Activated CD4-positive, alpha-beta T cell treated with anti-CD3 and anti-CD28 coated beads for 36 hours (primary cell): Measurements from ENCODE around the gene IFT88. TPM values are rescaled to one million over a fixed set of nuclear protein-coding genes. Genes with fewer than 3 reads are reported as not detected.

Source experiments
- ATAC-seq: fragments of 200-7000 bp; cut with Tn5 transposase; one replicate; pipeline ENCODE4 v1.10.0; 2021; ENCODE audit warnings: mild to moderate bottlenecking, moderate library complexity
- CTCF ChIA-PET: fragments of 350-600 bp; sonication (Branson Sonifier 250); formaldehyde crosslinking; loops from one replicate; lab custom pipeline; 2021; ENCODE audit warnings: antibody characterized with exemption; lab: Charles Lee
- POLR2A ChIA-PET: fragments of 350-600 bp; sonication (Branson Sonifier 250); formaldehyde crosslinking; loops from one replicate; lab custom pipeline; 2021; ENCODE audit warnings: antibody characterized with exemption, inconsistent platforms; lab: Charles Lee
- DNase-seq: peaks from one replicate; pipeline ENCODE4 v3.0.0-alpha.2; 2020
- H3K27ac Mint-ChIP-seq: one replicate; pipeline ENCODE4 v1.8.0; 2021; ENCODE audit warnings: mixed read lengths
- H3K27me3 Mint-ChIP-seq: one replicate; pipeline ENCODE4 v1.8.0; 2021; ENCODE audit warnings: mixed read lengths
- H3K36me3 Mint-ChIP-seq: one replicate; pipeline ENCODE4 v1.8.0; 2021; ENCODE audit warnings: low read depth, mixed read lengths
- H3K4me1 Mint-ChIP-seq: one replicate; pipeline ENCODE4 v1.8.0; 2021; ENCODE audit warnings: mixed read lengths
- H3K4me3 Mint-ChIP-seq: one replicate; pipeline ENCODE4 v1.8.0; 2021; ENCODE audit warnings: mild to moderate bottlenecking, moderate library complexity, mixed read lengths
- H3K9me3 Mint-ChIP-seq: one replicate; pipeline ENCODE4 v1.8.0; 2021; ENCODE audit warnings: low read depth, mixed read lengths
- intact Hi-C, 2 experiments: fragments of 100-400 bp; cut with DNase I in 1 of 2; cut with micrococcal nuclease in 1 of 2; formaldehyde crosslinking; loops; one replicate each; pipeline versions ENCODE4 v1.14.2 to v1.15.1; 2022 to 2024; cut with DNase I, micrococcal nuclease
- total RNA-seq, 2 experiments: library from RNA; stranded (reverse); gene quantifications; one replicate each; pipeline ENCODE4 v1.2.3, GENCODE V29; 2021

The IFT88 gene
- total RNA-seq, 2 experiments from 2014 or later, result 4.7 to 4.8 TPM

- no peak overlapping the region for H3K27ac Mint-ChIP-seq
- POLR2A ChIA-PET, result no interaction called here
- H3K4me1 Mint-ChIP-seq, result no peaks in the 10 kb centered on the region
- DNase-seq, result no peak
- no peak overlapping the region for H3K4me3 Mint-ChIP-seq
- H3K36me3 Mint-ChIP-seq, result no peaks in the 10 kb centered on the region
- intact Hi-C loops, result no loop called here
- no peak for ATAC-seq
- H3K9me3 Mint-ChIP-seq, result peaks cover 5% of the 10 kb centered on the region
- no peaks in the 10 kb centered on the region for H3K27me3 Mint-ChIP-seq
- CTCF ChIA-PET, result no interaction called here
Observed at GRCh38 chr13:20534038-20534608, 32.8 kb upstream of the IFT88 start.

- POLR2A ChIA-PET, result no interaction called here
- Mint-ChIP-seq H3K9me3 (peaks cover 3% of the 10 kb centered on the region), H3K27me3 (no peaks in the 10 kb centered on the region), H3K4me1 (no peaks in the 10 kb centered on the region), H3K27ac (no peak overlapping the region), H3K36me3 (no peaks in the 10 kb centered on the region), H3K4me3 (no peak overlapping the region)
- intact Hi-C loops, result no loop called here
- DNase-seq (no peak), ATAC-seq (no peak)
- CTCF ChIA-PET, result no interaction called here
Observed at GRCh38 chr13:20536992-20537391, 30.0 kb upstream of the IFT88 start.

GRCh38 chr13:20544201-20544923 lies 22.6 kb upstream of the IFT88 start:
- Mint-ChIP-seq H3K4me1 (peaks cover 8% of the 10 kb centered on the region), H3K36me3 (no peaks in the 10 kb centered on the region), H3K9me3 (no peaks in the 10 kb centered on the region), H3K27me3 (no peaks in the 10 kb centered on the region), H3K27ac (no peak overlapping the region), H3K4me3 (no peak overlapping the region)
- no peak for ATAC-seq
- ChIA-PET POLR2A (no interaction called here), CTCF (interaction anchor here (0.8 kb wide), 1 partner anchor 51 kb away, joined by 3 read pairs; no protein-coding TSS in a partner anchor)
- DNase-seq, result no peak
- intact Hi-C loops, result no loop called here

GRCh38 chr13:20546556-20546955 lies 20.4 kb upstream of the IFT88 start:
- ATAC-seq (no peak), DNase-seq (no peak)
- CTCF ChIA-PET, result interaction anchor here (0.6 to 1.0 kb wide), 2 partner anchors 55 to 305 kb away, joined by 3 to 4 read pairs; no protein-coding TSS in a partner anchor
- no peaks in the 10 kb centered on the region for H3K9me3 Mint-ChIP-seq
- intact Hi-C loops, result no loop called here
- POLR2A ChIA-PET, result no interaction called here
- no peaks in the 10 kb centered on the region for H3K36me3 Mint-ChIP-seq
- no peaks in the 10 kb centered on the region for H3K27me3 Mint-ChIP-seq
- no peak overlapping the region for H3K4me3 Mint-ChIP-seq
- H3K4me1 Mint-ChIP-seq, result peaks cover 8% of the 10 kb centered on the region
- no peak overlapping the region for H3K27ac Mint-ChIP-seq

GRCh38 chr13:20547479-20547908 lies 19.5 kb upstream of the IFT88 start:
- DNase-seq (no peak), ATAC-seq (no peak)
- CTCF ChIA-PET, result no interaction called here
- no peaks in the 10 kb centered on the region for H3K36me3 Mint-ChIP-seq
- H3K4me3 Mint-ChIP-seq, result no peak overlapping the region
- peaks cover 8% of the 10 kb centered on the region for H3K4me1 Mint-ChIP-seq
- H3K27me3 Mint-ChIP-seq, result no peaks in the 10 kb centered on the region
- no peak overlapping the region for H3K27ac Mint-ChIP-seq
- POLR2A ChIA-PET, result no interaction called here
- H3K9me3 Mint-ChIP-seq, result no peaks in the 10 kb centered on the region
- intact Hi-C loops, result no loop called here

GRCh38 chr13:20550799-20551198 lies 16.2 kb upstream of the IFT88 start:
- Mint-ChIP-seq H3K36me3 (no peaks in the 10 kb centered on the region), H3K9me3 (no peaks in the 10 kb centered on the region), H3K4me3 (no peak overlapping the region), H3K4me1 (peaks cover 8% of the 10 kb centered on the region), H3K27me3 (no peaks in the 10 kb centered on the region), H3K27ac (no peak overlapping the region)
- no peak for DNase-seq
- ChIA-PET CTCF (no interaction called here), POLR2A (interaction anchor here (0.7 kb wide), 1 partner anchor 22 kb away, joined by 5 read pairs; no protein-coding TSS in a partner anchor)
- intact Hi-C loops, result no loop called here
- no peak for ATAC-seq

- H3K9me3 Mint-ChIP-seq, result no peaks in the 10 kb centered on the region
- no peak overlapping the region for H3K27ac Mint-ChIP-seq
- H3K4me3 Mint-ChIP-seq, result no peak overlapping the region
- ChIA-PET CTCF (interaction anchor here (0.8 kb wide), 1 partner anchor 17 kb away, joined by 3 read pairs; no protein-coding TSS in a partner anchor), POLR2A (no interaction called here)
- no peaks in the 10 kb centered on the region for H3K36me3 Mint-ChIP-seq
- ATAC-seq, result no peak
- no peak for DNase-seq
- H3K27me3 Mint-ChIP-seq, result no peaks in the 10 kb centered on the region
- intact Hi-C loops, result no loop called here
- H3K4me1 Mint-ChIP-seq, result no peaks in the 10 kb centered on the region
Observed at GRCh38 chr13:20553311-20553710, 13.6 kb upstream of the IFT88 start.

- no peaks in the 10 kb centered on the region for H3K36me3 Mint-ChIP-seq
- no peaks in the 10 kb centered on the region for H3K9me3 Mint-ChIP-seq
- H3K27me3 Mint-ChIP-seq, result no peaks in the 10 kb centered on the region
- no peaks in the 10 kb centered on the region for H3K4me1 Mint-ChIP-seq
- H3K4me3 Mint-ChIP-seq, result no peak overlapping the region
- no peak overlapping the region for H3K27ac Mint-ChIP-seq
- CTCF ChIA-PET, result interaction anchor here (1.1 kb wide), 1 partner anchor 19 kb away, joined by 3 read pairs; no protein-coding TSS in a partner anchor
- intact Hi-C loops, result no loop called here
- DNase-seq (no peak), ATAC-seq (no peak)
- POLR2A ChIA-PET, result no interaction called here
Observed at GRCh38 chr13:20558982-20559381, 8.0 kb upstream of the IFT88 start.

GRCh38 chr13:20559659-20560356 lies 7.1 kb upstream of the IFT88 start:
- POLR2A ChIA-PET, result no interaction called here
- intact Hi-C loops, result loop anchor here in 1 of 2 experiments (10.0 kb wide), 1 partner anchor 145 kb away; the partner anchor contains the start of gene IL17D

GRCh38 chr13:20561741-20562140 lies 5.2 kb upstream of the IFT88 start:
- POLR2A ChIA-PET, result no interaction called here
- intact Hi-C loops, result loop anchor here in 1 of 2 experiments (10.0 kb wide), 1 partner anchor 143 kb away; the partner anchor contains the start of gene IL17D

More at GRCh38 chr13:20559659-20560356, 7.1 kb upstream of the IFT88 start:
- peaks cover 6% of the 10 kb centered on the region for H3K9me3 Mint-ChIP-seq
- H3K4me3 Mint-ChIP-seq, result no peak overlapping the region
- no peak overlapping the region for H3K27ac Mint-ChIP-seq
- ATAC-seq (peak; percentile 30), DNase-seq (peak; percentile 14)
- no peaks in the 10 kb centered on the region for H3K27me3 Mint-ChIP-seq
- peaks cover 4% of the 10 kb centered on the region for H3K36me3 Mint-ChIP-seq
- no peaks in the 10 kb centered on the region for H3K4me1 Mint-ChIP-seq
- CTCF ChIA-PET, result interaction anchor here (0.5 to 1.1 kb wide), 2 partner anchors 19 to 90 kb away, joined by 3 read pairs; no protein-coding TSS in a partner anchor

GRCh38 chr13:20565115-20565736 lies 1.7 kb upstream of the IFT88 start:
- DNase-seq (peak; percentile 20), ATAC-seq (no peak)
- POLR2A ChIA-PET, result no interaction called here
- no peaks in the 10 kb centered on the region for H3K27me3 Mint-ChIP-seq
- H3K27ac Mint-ChIP-seq, result peak overlapping the region; percentile 42
- H3K4me1 Mint-ChIP-seq, result peaks cover 10% of the 10 kb centered on the region
- peak overlapping the region; percentile 81 for H3K4me3 Mint-ChIP-seq
- H3K36me3 Mint-ChIP-seq, result peaks cover 11% of the 10 kb centered on the region
- CTCF ChIA-PET, result interaction anchor here (0.6 to 0.7 kb wide), 2 partner anchors 11 to 368 kb away, joined by 3 to 4 read pairs; no protein-coding TSS in a partner anchor
- H3K9me3 Mint-ChIP-seq, result peaks cover 9% of the 10 kb centered on the region
- intact Hi-C loops, result loop anchor here (5.0 to 10.0 kb wide), 2 partner anchors 140 to 892 kb away; partner anchors contain the start of genes IL17D (in 1 of the 2) and ZDHHC20 (in 1 of the 2)

More at GRCh38 chr13:20561741-20562140, 5.2 kb upstream of the IFT88 start:
- H3K36me3 Mint-ChIP-seq, result peaks cover 9% of the 10 kb centered on the region
- H3K27ac Mint-ChIP-seq, result no peak overlapping the region
- peaks cover 9% of the 10 kb centered on the region for H3K9me3 Mint-ChIP-seq
- ATAC-seq, result no peak
- H3K27me3 Mint-ChIP-seq, result no peaks in the 10 kb centered on the region
- DNase-seq, result no peak
- peaks cover 5% of the 10 kb centered on the region for H3K4me1 Mint-ChIP-seq
- no peak overlapping the region for H3K4me3 Mint-ChIP-seq
- CTCF ChIA-PET, result no interaction called here
